NCI-H1417 (cell line): ENCODE data around the gene VWA3B.

Experiments
- DNase-seq, 3 experiments: peaks; one replicate each; lab custom pipeline; 2025; lab: John Stamatoyannopoulos, UW

VWA3B gene

GRCh38 chr2:98172150-98172765 is 85.3 kb downstream of the VWA3B start:
- DNase-seq, result no peak

- peak in 1 of 3 experiments; percentile 31 for DNase-seq
Observed at GRCh38 chr2:98172951-98173350, 86.0 kb downstream of the VWA3B start.

- DNase-seq, result peak in 2 of 3 experiments; percentile 2 to 7
Observed at GRCh38 chr2:98175811-98176210, 88.8 kb downstream of the VWA3B start.

- DNase-seq, result no peak
Observed at GRCh38 chr2:98177286-98177685, 90.3 kb downstream of the VWA3B start.

DNA sequence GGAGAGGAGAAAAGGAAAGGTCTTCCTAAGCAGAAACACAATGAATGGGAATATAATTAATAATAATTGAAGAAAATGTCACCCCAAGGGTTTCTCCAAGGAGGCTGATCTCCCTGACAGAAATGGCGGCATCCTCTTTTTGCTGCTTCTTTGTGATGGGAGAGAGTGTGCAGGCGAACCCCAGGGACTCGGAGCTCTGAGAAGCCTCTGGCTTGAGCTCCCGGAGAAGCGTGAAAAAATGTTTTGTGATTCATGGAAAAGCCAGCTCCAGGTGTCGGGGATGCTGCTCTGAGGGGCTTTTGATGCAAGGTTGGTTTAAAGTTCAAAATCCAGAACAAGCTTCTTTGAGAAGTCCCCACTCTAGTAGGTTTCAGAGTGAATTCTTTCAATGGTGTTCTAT is 91.0 kb downstream of the VWA3B start:
- no peak for DNase-seq

DNA sequence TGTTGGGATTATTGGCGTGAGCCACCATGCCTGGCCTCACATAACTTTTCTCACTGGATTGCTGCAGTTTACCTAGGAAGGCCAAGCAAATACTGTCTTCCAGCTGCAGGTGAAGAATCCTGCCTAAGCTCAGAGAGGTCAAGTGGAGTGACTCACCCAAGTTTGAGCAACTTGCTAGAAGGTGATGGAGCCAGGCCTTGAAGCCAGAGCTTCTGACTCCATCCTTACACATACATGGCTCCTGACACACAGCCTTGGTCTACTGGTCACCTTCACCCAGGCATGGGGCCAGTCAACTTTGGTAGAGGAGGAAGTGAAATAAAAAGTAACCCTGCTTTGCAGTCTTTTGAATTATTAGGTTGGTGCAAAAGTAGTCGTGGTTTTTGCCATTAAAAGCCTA is 93.5 kb downstream of the VWA3B start:
- no peak for DNase-seq

DNA sequence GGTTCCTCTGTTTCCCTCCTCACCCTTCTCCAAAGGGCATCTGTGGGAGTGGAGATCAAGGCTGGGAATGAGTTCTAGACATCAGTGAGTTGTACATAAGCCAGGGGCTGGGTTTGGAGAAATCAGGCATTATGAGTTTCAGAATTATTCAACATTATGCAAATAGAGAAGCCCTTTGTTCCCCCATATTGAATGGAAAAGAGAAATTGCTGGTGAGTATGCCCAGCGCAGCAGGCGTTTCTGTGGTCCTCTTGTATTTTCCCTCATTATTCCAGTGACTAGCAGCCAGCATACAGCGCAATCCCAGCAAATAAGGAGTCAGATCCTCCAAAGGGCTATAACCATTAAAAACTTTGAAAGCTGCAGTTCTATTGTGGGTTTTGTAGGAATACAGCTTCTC is 94.4 kb downstream of the VWA3B start:
- no peak for DNase-seq

- DNase-seq, result no peak
Observed at GRCh38 chr2:98185801-98186200, 98.8 kb downstream of the VWA3B start.

DNA sequence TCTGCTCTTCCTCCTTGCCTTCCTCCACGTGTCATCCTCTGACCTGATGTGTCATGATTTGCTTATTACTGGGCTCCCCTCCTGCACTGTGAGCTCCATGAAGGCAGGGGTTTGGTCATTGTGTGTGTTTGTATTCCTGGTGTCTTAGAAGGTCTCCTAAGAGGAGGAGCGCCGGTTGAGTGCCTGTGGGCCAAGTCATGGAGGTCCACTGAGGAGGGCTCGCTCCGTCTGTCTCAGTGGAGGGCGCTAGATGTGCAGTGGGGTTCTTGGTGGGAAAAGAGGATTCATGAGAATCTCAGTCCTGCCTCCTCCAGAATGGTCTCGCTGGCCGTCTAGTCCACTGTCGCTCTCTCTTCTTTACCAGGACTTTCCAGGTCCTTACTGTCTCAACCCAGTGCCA is 100.2 kb downstream of the VWA3B start:
- no peak for DNase-seq

DNA sequence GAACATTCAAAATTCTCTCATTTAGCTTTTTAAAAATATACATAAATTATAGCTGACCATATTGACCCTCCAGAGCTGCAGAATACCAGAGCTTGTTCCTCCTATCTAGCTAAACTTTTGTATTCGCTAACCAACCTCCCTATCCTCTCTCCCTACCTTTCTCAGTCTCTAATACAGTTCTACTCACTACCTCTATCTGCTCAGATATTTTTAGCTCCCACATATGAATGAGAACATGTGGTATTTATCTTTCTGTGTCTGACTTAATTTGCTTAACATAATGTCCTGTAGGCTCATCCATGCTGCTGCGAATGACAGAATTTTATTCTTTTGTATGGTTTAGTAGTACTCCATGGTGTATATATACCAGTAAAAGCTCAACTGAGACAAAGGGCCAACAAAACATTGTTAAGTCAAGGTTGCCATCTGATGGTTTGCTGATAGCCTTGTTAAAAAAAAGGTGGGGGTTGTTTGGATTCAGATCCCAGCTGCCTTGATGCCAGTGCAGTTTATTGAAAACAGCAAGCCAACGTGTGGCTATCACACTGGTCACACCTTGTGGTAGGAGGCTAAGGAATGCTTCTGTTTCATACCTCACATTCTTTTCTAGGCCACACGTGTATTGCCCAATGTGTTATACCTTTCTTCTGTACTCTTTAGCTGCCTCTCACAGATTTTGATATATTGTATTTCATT is 101.5 kb downstream of the VWA3B start:
- DNase-seq, result peak in 1 of 3 experiments; percentile 4

GRCh38 chr2:98191883-98192282 is 104.9 kb downstream of the VWA3B start:
- no peak for DNase-seq

DNA sequence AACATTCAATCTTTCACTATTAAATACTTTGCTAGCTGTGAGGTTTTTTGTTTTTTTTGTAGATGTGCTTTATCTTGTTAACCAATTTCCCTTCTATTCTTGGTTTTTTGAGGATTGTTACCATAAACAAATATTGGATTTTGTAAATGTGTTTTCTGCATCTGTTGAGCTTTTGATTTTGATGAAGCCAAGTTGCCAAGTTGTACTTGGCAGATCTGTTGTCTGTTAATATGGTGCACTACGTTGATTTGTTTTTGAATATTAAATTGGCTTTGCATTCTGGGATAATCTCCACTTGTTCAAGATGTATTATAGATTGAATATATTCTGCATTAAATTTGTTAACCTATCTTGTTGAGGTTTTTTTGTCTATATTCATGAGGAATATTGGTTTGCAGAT is 114.6 kb downstream of the VWA3B start:
- DNase-seq, result no peak

- DNase-seq, result no peak
Observed at GRCh38 chr2:98205889-98206288, 118.9 kb downstream of the VWA3B start.

DNA sequence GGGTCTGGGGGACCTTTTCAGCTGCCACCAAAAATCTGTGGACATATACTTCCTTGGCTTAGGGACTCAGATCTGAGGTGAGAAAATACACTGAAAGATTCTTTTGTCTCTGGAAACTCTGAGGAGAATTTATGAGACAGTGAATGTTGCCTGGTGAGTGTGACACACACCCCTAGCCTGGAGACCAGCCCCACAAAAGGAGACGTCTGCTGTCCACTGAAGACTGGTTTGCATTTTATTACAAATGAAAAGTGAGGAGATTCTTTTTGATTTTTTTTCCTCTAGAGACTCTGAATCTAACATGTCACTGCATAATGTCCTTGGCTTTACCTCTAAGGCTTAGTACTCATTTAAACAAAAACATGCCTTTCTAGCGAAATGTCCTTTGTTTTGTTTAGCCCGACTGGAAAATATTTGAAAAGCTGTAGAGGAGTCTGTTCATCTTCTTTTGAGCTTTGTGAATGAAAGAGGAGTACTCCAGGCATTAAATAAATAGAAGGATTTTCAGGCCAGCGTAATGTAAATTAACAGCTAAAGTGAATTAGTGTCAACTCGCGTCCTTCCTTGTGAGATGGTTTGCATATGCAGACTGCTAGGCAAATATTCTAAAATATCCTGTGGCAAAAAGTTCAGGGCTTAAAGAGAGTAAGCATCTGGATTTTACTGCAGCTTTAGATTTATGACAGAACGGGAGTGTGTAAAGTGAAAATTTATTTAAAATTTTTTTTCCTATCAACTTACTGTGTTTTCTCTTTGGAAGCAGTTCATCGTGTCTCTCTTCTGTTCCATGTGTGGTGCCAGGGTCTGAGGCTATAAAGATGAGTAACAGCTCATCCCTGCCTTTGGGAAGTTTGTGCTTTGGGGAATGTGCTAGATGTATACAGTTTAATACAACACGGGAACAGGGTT is 125.4 kb downstream of the VWA3B start:
- DNase-seq, result peak in 1 of 3 experiments; percentile 9

DNA sequence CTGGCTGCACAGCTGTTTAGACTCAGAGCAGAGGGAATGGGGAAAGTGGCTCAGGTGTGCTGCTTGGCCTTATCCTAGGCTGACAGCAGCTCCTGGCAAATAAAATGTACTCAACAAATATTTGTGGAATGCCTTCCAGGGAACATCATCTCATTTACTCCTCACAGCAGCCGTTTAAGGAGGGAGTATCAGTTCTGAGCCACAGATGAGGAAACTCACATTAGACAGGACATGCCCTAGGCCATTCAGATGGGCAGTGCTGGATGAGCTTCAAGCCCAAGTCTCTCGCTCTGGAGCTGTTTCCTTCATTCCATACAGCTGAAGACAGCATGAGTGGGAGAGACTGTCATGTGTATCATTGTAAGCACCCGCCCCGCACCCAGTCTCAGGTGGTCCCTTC is 129.6 kb downstream of the VWA3B start:
- DNase-seq, result no peak

DNA sequence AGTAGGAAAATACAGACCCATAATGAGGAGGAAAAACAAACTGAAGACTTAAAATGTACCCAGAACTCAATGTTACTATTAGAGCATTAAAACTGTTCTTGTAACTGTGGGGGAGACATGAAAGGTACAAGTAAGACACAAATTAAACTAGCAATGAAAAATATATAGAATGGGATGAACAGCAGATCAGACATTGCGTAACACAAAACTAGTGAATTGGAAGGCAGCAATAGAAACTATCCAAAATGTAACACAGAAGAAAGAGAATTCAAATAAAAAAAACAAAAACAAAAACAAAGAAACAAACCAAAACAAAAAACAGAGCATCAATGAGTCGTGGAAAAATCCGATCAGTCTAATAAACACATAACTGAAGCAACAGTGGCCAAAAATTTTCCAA is 132.2 kb downstream of the VWA3B start:
- no peak for DNase-seq

GRCh38 chr2:98233941-98234340 is 147.0 kb downstream of the VWA3B start:
- DNase-seq, result peak in 1 of 3 experiments; percentile 46

- DNase-seq, result peak in 1 of 3 experiments; percentile 27
Observed at GRCh38 chr2:98234776-98235175, 147.8 kb downstream of the VWA3B start.

DNA sequence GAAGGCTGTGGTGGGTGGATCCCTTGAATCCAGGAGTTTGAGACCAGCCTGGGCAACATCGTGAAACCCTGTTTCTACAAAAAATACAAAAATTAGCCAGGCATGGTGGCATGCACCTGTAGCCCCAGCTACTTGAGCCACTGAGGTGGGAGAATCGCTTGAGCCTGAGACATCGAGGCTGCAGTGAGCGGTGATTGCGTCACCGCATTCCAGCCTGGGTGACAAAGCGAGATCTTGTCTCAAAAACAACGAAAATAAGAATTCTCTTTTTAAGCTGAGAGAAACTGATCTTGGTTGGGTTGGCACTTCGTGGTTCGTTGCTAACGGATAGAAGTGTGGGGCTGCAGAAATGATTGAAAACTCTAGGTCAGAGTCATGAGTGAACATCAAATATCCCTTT is 150.0 kb downstream of the VWA3B start:
- no peak for DNase-seq

DNA sequence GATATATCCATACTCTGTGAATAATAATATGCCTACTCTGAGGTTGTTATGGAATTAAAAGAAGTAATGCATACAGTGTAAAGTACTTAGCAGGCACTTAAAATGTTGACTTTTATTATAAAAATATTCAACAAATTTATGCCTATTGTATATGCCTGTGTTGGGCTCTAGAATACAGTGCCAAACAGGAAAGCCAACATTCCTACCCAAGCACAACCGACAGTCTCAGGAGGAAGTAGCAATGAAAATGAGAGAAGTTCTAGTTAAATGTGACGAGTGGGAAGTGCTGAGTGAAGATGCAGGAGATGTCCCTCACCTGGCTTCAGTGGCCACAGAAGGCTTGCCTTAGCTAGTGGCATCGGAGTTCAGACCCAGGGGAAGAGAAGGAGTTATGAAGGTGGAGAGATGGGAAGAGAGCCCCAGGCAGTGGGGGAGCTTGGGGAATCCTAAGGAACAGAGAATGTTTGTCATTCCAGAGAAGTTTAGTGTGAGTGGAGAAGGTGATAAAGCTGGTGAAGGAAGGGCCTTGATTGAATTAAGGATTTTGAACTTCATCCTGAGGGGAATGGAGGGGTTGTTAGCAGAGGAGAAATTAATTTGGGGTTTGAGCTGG is 153.9 kb downstream of the VWA3B start:
- no peak for DNase-seq

GRCh38 chr2:98241592-98241991 is 154.6 kb downstream of the VWA3B start:
- DNase-seq, result no peak

GRCh38 chr2:98242003-98242402 is 155.0 kb downstream of the VWA3B start:
- no peak for DNase-seq
